Neural progenitor cell (in vitro differentiated cells): Measurements from ENCODE around the gene AANAT. TPM values are rescaled to one million over a fixed set of nuclear protein-coding genes. Genes with fewer than 3 reads are reported as not detected.

Experiments used
- DNase-seq: peaks from one replicate; pipeline ENCODE4 v3.0.0-alpha.2; 2016; ENCODE audit warnings: low spot score
- H2AFZ ChIP-seq: fragments of 200-600 bp; sonication (generic); replicated peaks from 2 replicates; pipeline ENCODE4 v1.6.1; 2016; ENCODE audit warnings: antibody characterized with exemption
- H3F3A ChIP-seq: fragments of 200-600 bp; sonication (generic); 2 replicates; pipeline ENCODE4 v1.6.1; 2016; ENCODE audit warnings: antibody characterized with exemption, low read depth
- H3K27ac ChIP-seq: fragments of 200-600 bp; sonication (generic); 2 replicates; pipeline ENCODE4 v1.5.1; 2016; ENCODE audit warnings: mild to moderate bottlenecking
- H3K27me3 ChIP-seq: fragments of 200-600 bp; sonication (generic); 2 replicates; pipeline ENCODE4 v1.6.1; 2016; ENCODE audit warnings: mild to moderate bottlenecking, moderate library complexity
- H3K36me3 ChIP-seq: fragments of 200-600 bp; sonication (generic); 2 replicates; pipeline ENCODE4 v1.5.1; 2016
- H3K4me1 ChIP-seq: fragments of 200-600 bp; sonication (generic); 2 replicates; pipeline ENCODE4 v1.6.1; 2016; ENCODE audit warnings: mixed run types
- H3K4me2 ChIP-seq: fragments of 200-600 bp; sonication (generic); 2 replicates; pipeline ENCODE4 v1.6.1; 2016
- H3K4me3 ChIP-seq: fragments of 200-600 bp; sonication (generic); 2 replicates; pipeline ENCODE4 v1.5.1; 2016
- H3K79me2 ChIP-seq: fragments of 200-600 bp; sonication (generic); 2 replicates; pipeline ENCODE4 v1.6.1; 2016; ENCODE audit warnings: low read depth
- H3K9ac ChIP-seq: fragments of 200-600 bp; sonication (generic); 2 replicates; pipeline ENCODE4 v1.6.1; 2016
- H3K9me3 ChIP-seq: fragments of 200-600 bp; sonication (generic); 2 replicates; pipeline ENCODE4 v1.5.1; 2016; ENCODE audit warnings: low read depth
- H4K20me1 ChIP-seq: fragments of 200-600 bp; sonication (generic); 2 replicates; pipeline ENCODE4 v1.6.1; 2016; ENCODE audit warnings: low read depth
- H3K27ac Mint-ChIP-seq: 3 replicates; pipeline ENCODE4 v1.8.0; 2021; ENCODE audit warnings: mixed read lengths
- H3K27me3 Mint-ChIP-seq: 2 replicates; pipeline ENCODE4 v1.8.0; 2022; ENCODE audit warnings: low read depth, mild to moderate bottlenecking, inconsistent platforms, moderate library complexity, mixed read lengths; ENCODE audit not compliant: insufficient read depth
- H3K36me3 Mint-ChIP-seq: 3 replicates; pipeline ENCODE4 v1.8.0; 2021; ENCODE audit warnings: mixed read lengths
- H3K4me1 Mint-ChIP-seq: 3 replicates; pipeline ENCODE4 v1.8.0; 2021; ENCODE audit warnings: mixed read lengths
- H3K4me3 Mint-ChIP-seq: 3 replicates; pipeline ENCODE4 v1.8.0; 2021; ENCODE audit warnings: mild to moderate bottlenecking, moderate library complexity, mixed read lengths
- H3K9me3 Mint-ChIP-seq: 3 replicates; pipeline ENCODE4 v1.8.0; 2020; ENCODE audit warnings: mixed read lengths
- EZH2 ChIP-seq: fragments of 200-600 bp; sonication (generic); IDR thresholded peaks from 2 replicates; pipeline ENCODE4 v1.6.1; 2017; ENCODE audit warnings: antibody characterized with exemption, mild to moderate bottlenecking, moderate library complexity
- EZH2phosphoT487 ChIP-seq: fragments of 200-600 bp; sonication (generic); IDR thresholded peaks from 2 replicates; pipeline ENCODE4 v1.6.1; 2017; ENCODE audit warnings: antibody characterized with exemption
- total RNA-seq: library from RNA; depleted of rRNA; stranded (reverse); fragments of >200 nt; gene quantifications from 2 replicates; pipeline ENCODE4 v1.2.3, GENCODE V29; 2015; ENCODE audit warnings: low replicate concordance
- TF ChIP-seq, protein P1 (sequence below): fragments of 200-600 bp; sonication (generic); IDR thresholded peaks from 2 replicates; pipeline ENCODE4 v1.5.1; 2017; ENCODE audit warnings: antibody characterized with exemption, mild to moderate bottlenecking

The AANAT gene
- total RNA-seq, 1 donor from 2014 or later = not detected

DNA sequence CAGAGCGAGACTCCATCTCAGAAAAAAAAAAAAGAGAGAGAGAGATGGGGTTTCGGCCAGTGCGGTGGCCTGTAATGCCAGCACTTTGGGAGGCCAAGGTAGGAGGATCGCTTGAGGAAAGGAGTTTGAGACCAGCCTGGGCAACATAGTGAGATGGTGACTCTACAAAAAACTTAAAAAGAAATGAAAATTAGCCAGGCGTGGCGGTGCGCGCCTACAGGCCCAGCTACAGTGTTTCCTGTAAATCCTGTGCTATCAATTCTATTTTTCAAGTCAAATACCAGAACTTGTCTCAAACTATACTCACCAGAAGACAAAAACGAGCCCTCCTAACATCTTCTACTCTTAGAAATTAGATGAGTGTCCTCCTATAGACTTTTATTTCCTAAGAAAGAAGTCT lies 33.7 kb upstream of the AANAT start:
- H3K4me1 Mint-ChIP-seq = peaks cover 26% of the 10 kb centered on the region
- no peak overlapping the region for H3K27ac ChIP-seq
- H3K9me3 Mint-ChIP-seq = no peaks in the 10 kb centered on the region
- peaks cover 88% of the 10 kb centered on the region for H4K20me1 ChIP-seq
- H3K36me3 ChIP-seq = no peaks in the 10 kb centered on the region
- TF ChIP-seq, protein P1, sequence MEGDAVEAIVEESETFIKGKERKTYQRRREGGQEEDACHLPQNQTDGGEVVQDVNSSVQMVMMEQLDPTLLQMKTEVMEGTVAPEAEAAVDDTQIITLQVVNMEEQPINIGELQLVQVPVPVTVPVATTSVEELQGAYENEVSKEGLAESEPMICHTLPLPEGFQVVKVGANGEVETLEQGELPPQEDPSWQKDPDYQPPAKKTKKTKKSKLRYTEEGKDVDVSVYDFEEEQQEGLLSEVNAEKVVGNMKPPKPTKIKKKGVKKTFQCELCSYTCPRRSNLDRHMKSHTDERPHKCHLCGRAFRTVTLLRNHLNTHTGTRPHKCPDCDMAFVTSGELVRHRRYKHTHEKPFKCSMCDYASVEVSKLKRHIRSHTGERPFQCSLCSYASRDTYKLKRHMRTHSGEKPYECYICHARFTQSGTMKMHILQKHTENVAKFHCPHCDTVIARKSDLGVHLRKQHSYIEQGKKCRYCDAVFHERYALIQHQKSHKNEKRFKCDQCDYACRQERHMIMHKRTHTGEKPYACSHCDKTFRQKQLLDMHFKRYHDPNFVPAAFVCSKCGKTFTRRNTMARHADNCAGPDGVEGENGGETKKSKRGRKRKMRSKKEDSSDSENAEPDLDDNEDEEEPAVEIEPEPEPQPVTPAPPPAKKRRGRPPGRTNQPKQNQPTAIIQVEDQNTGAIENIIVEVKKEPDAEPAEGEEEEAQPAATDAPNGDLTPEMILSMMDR = no peak
- no peak for TF ChIP-seq EZH2
- TF ChIP-seq EZH2phosphoT487 = no peak
- no peak overlapping the region for H2AFZ ChIP-seq
- no peak overlapping the region for H3K9ac ChIP-seq
- H3K4me3 ChIP-seq = no peak overlapping the region
- H3F3A ChIP-seq = peaks cover 8% of the 10 kb centered on the region
- no peak overlapping the region for H3K4me3 Mint-ChIP-seq
- no peaks in the 10 kb centered on the region for H3K27me3 ChIP-seq
- H3K36me3 Mint-ChIP-seq = peaks cover 16% of the 10 kb centered on the region
- no peak for DNase-seq
- H3K79me2 ChIP-seq = peaks cover 91% of the 10 kb centered on the region
- peaks cover 2% of the 10 kb centered on the region for H3K27me3 Mint-ChIP-seq
- no peak overlapping the region for H3K4me2 ChIP-seq
- no peak overlapping the region for H3K27ac Mint-ChIP-seq
- H3K4me1 ChIP-seq = peaks cover 17% of the 10 kb centered on the region
- H3K9me3 ChIP-seq = no peaks in the 10 kb centered on the region

DNA sequence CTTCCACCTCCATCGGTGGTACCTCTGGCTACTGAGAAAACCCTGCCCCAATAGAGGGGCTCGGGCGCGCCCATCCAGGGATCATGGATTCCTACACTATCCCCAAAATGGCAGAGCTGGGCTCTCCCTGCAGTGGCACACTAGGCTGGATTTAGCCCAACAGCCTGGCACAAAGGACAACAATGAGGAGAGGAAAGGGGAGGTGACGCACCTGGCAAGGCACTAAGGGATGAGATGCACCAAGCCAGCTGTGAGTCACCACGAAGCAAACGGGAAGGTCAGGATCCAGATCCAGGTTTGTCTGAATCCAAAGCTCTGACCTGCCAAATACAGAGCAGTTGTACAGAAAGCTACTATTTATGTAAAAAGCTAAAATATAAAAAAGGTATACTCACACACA lies 32.5 kb upstream of the AANAT start:
- H3K9ac ChIP-seq = no peak overlapping the region
- Mint-ChIP-seq H3K36me3 (peaks cover 16% of the 10 kb centered on the region), H3K9me3 (no peaks in the 10 kb centered on the region), H3K27ac (no peak overlapping the region), H3K4me1 (peaks cover 28% of the 10 kb centered on the region), H3K27me3 (peaks cover 2% of the 10 kb centered on the region), H3K4me3 (no peak overlapping the region)
- peaks cover 8% of the 10 kb centered on the region for H3F3A ChIP-seq
- no peak for DNase-seq
- TF ChIP-seq EZH2phosphoT487 = no peak
- TF ChIP-seq, protein P1 = no peak
- no peak for TF ChIP-seq EZH2
- H3K79me2 ChIP-seq = peaks cover 99% of the 10 kb centered on the region
- H4K20me1 ChIP-seq = peaks cover 95% of the 10 kb centered on the region
- H3K4me1 ChIP-seq = peaks cover 17% of the 10 kb centered on the region
- no peaks in the 10 kb centered on the region for H3K36me3 ChIP-seq
- no peak overlapping the region for H3K27ac ChIP-seq
- no peaks in the 10 kb centered on the region for H3K27me3 ChIP-seq
- no peak overlapping the region for H2AFZ ChIP-seq
- H3K9me3 ChIP-seq = no peaks in the 10 kb centered on the region
- H3K4me2 ChIP-seq = no peak overlapping the region
- no peak overlapping the region for H3K4me3 ChIP-seq

- Histone ChIP-seq H3K4me2 (no peak overlapping the region), H3K9ac (no peak overlapping the region), H3F3A (peaks cover 8% of the 10 kb centered on the region), H3K79me2 (peaks cover 99% of the 10 kb centered on the region), H4K20me1 (peaks cover 95% of the 10 kb centered on the region), H3K36me3 (no peaks in the 10 kb centered on the region), H3K27me3 (no peaks in the 10 kb centered on the region), H3K4me1 (peaks cover 16% of the 10 kb centered on the region), H3K9me3 (no peaks in the 10 kb centered on the region), H3K27ac (no peak overlapping the region), H3K4me3 (no peak overlapping the region), H2AFZ (no peak overlapping the region)
- TF ChIP-seq EZH2phosphoT487 (no peak), EZH2 (no peak)
- TF ChIP-seq, protein P1 = no peak
- Mint-ChIP-seq H3K27ac (no peak overlapping the region), H3K4me1 (peaks cover 28% of the 10 kb centered on the region), H3K9me3 (no peaks in the 10 kb centered on the region), H3K4me3 (peak overlapping the region; percentile 31), H3K27me3 (peaks cover 2% of the 10 kb centered on the region), H3K36me3 (peaks cover 16% of the 10 kb centered on the region)
- no peak for DNase-seq
Measured at GRCh38 chr17:76435751-76436150, 31.7 kb upstream of the AANAT start.
